ENCODE data around the gene ARHGAP18.

DNA sequence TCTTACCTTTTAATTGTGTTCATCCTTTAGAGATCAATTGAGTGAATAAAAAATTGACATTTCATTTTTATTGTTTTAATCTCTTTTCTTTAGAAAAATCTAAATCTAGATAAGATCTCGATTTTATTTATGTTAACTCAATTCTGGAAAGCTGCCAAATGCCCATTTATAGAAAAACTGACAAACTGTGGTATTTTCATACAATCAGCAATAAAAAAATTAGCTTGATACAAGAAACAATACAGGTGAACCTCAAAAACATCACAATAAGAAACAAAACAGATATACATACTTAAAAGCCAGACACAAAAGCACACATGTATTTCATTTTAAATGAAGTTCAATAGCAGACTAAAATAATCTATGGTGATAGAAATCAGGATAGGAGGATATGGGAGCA is 30.0 kb upstream of the ARHGAP18 start:
- TF ChIP-seq, protein P1, sequence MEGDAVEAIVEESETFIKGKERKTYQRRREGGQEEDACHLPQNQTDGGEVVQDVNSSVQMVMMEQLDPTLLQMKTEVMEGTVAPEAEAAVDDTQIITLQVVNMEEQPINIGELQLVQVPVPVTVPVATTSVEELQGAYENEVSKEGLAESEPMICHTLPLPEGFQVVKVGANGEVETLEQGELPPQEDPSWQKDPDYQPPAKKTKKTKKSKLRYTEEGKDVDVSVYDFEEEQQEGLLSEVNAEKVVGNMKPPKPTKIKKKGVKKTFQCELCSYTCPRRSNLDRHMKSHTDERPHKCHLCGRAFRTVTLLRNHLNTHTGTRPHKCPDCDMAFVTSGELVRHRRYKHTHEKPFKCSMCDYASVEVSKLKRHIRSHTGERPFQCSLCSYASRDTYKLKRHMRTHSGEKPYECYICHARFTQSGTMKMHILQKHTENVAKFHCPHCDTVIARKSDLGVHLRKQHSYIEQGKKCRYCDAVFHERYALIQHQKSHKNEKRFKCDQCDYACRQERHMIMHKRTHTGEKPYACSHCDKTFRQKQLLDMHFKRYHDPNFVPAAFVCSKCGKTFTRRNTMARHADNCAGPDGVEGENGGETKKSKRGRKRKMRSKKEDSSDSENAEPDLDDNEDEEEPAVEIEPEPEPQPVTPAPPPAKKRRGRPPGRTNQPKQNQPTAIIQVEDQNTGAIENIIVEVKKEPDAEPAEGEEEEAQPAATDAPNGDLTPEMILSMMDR (IDR thresholded peaks at IDR 0.05; ENCODE audit: low read depth, low read length, missing input control): no peak
- TF ChIP-seq, protein P2, sequence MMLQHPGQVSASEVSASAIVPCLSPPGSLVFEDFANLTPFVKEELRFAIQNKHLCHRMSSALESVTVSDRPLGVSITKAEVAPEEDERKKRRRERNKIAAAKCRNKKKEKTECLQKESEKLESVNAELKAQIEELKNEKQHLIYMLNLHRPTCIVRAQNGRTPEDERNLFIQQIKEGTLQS (IDR thresholded peaks at IDR 0.05): no peak

Measured in liver (tissue), 3 donors.